Heart right ventricle (tissue), 16 donors: ENCODE data around the gene STRA6. TPM values are rescaled to one million over a fixed set of nuclear protein-coding genes. Genes with fewer than 3 reads are reported as not detected.

ENCODE experiments used
- ATAC-seq, 8 donors: fragments of 200-7000 bp; cut with Tn5 transposase; one replicate each; pipeline ENCODE4 v1.9.1; 2020; ENCODE audit warnings: mild to moderate bottlenecking in 8 of 8, moderate library complexity in 8 of 8, moderate number of reproducible peaks in 1 of 8
- DNase-seq, 2 donors: peaks; one replicate each; pipeline ENCODE4 v3.0.0-alpha.2; 2020
- H3K27ac ChIP-seq, 10 donors: fragments of 200-600 bp; sonication (generic) in 2 of 10; one replicate each; pipeline versions ENCODE4 v1.5.0 to v1.8.0; 2020 to 2022; ENCODE audit warnings: mild to moderate bottlenecking in 3 of 10
- H3K27me3 ChIP-seq, 7 donors: fragments of 200-600 bp; one replicate each; pipeline ENCODE4 v1.8.0; 2021 to 2022; ENCODE audit warnings: mild to moderate bottlenecking in 2 of 7
- H3K36me3 ChIP-seq, 9 donors: fragments of 200-600 bp; sonication (generic) in 1 of 9; one replicate each; pipeline versions ENCODE4 v1.5.0 to v1.8.0; 2020 to 2022; ENCODE audit warnings: mild to moderate bottlenecking in 2 of 9
- H3K4me1 ChIP-seq, 9 donors: fragments of 200-600 bp; sonication (generic) in 1 of 9; one replicate each; pipeline versions ENCODE4 v1.5.0 to v1.8.0; 2020 to 2022; ENCODE audit warnings: mild to moderate bottlenecking in 4 of 9
- H3K4me3 ChIP-seq, 10 donors: fragments of 200-600 bp; sonication (generic) in 2 of 10; one replicate each; pipeline versions ENCODE4 v1.5.0 to v1.8.0; 2020 to 2022; ENCODE audit warnings: mild to moderate bottlenecking in 7 of 10, moderate library complexity in 2 of 10
- H3K9me3 ChIP-seq, 11 donors: fragments of 200-600 bp in 10 of 11; sonication (generic) in 2 of 11; one replicate each; pipeline versions ENCODE4 v1.5.0 to v1.8.0; 2013 to 2022; ENCODE audit warnings: mild to moderate bottlenecking in 2 of 11, control low read depth in 1 of 11, moderate library complexity in 1 of 11
- WGBS, 2 donors: extraction: QIAGEN DNeasy Blood & Tissue Kit; methylation state at CpG; one replicate each; pipeline ENCODE4 v1.1.7; 2013; ENCODE audit warnings: inconsistent platforms in 1 of 2; 5-methylcytosine and 5-hydroxymethylcytosine counted together
- intact Hi-C, 10 donors: fragments of 100-400 bp; cut with DNase I; formaldehyde crosslinking; loops; one replicate each; pipeline versions ENCODE4 v1.11.1 to v1.14.2; 2022
- polyA plus RNA-seq, 2 donors: library from polyadenylated mRNA; stranded (reverse); fragments of 200-250 nt; gene quantifications; one replicate each; pipeline ENCODE4 v1.2.3, GENCODE V29; 2013
- total RNA-seq, 10 donors: library from RNA; stranded (reverse); fragmentation: NEBNext Ultra II Directional in 3 of 10; extraction: Animal tissue kit (Norgen Biotek cat#: 25700) in 3 of 10; gene quantifications; one replicate each; pipeline versions ENCODE4 v1.2.1 to v1.2.4, GENCODE V29; 2021 to 2023
- TF ChIP-seq, protein P1 (sequence below), 9 donors: fragments of 200-600 bp; sonication (generic) in 2 of 9; IDR thresholded peaks; one replicate each; pipeline versions ENCODE4 v1.5.0 to v1.8.0; 2021 to 2022; ENCODE audit warnings: antibody characterized with exemption in 9 of 9, mild to moderate bottlenecking in 5 of 9, moderate library complexity in 1 of 9
- donor health status: Arrhythmogenic right ventricular cardiomyopathy.
- donor health status: ischemic (EF 13 %, LVEDD 7.1; RV severe dilation, severe dysfunction).
- donor health status: healthy with polysubstance abuse.
- donor health status: DM: no; HTN: yes; CAD: no.
- donor health status: DM: no; HTN: no; CAD: no.
- donor health status: ischemic (EF 25% LVEDD 6.9; RV normal size, moderate dysfunction).
- donor health status: ischemic (EF 25% LVEDD 5.7; RV mildly dilated, moderate dysfunction).
- donor health status: healthy.
- donor health status: DM: yes; HTN: yes; CAD: no.
- donor health status: Ischemic cardiomyopathy.
- donor health status: ischemic (EF 35%, LVEDD 5.7; RV mildly dilated, moderate dysfunction).
- donor health status: nonischemic (EF 11% LVEDD 7.7; RV severe dilation, severe dysfunction).
- donor health status: DM: yes; HTN: yes; CAD: no.
- donor health status: PGD.
- donor health status: ischemic (EF 29% LVEDD 5.4; RV normal size, mild dysfunction).
- donor health status: nonischemic (EF 23%, LVEDD 6.1; RV moderate dilation, normal function).

The STRA6 gene
- total and polyA plus RNA-seq, 12 donors, result 0.03 to 0.21 (median 0.14) TPM; not detected in 8

DNA sequence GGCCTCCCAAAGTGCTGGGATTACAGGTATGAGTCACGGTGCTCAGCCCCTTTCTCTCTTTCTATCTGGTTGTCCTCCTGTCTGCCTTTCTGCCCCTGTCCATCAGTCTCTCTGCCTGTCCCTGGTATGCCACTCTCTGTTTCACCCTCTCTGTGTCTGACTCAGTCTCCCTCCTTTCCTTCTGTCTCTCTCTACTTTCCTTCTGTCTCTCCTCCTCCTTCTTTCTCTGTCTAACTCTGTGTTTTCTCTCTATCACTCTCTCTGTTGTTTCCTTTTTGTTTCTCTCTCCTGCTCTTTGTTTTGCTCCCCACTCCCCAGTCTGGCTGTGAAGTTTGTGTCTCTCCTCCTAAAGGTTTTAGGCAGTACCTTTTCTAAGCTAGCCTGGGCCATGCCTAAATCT, 9.1 kb upstream of the STRA6 start:
- intact Hi-C loops, result no loop called here
- no peak for ATAC-seq
- WGBS, 2 donors, result 100% methylated on average over 1 of the region's 1 CpG
- H3K27ac ChIP-seq, result no peak overlapping the region
- no peaks in the 10 kb centered on the region for H3K9me3 ChIP-seq
- no peaks in the 10 kb centered on the region for H3K36me3 ChIP-seq
- H3K4me1 ChIP-seq, result peaks cover 0 to 27% (median 4%) of the 10 kb centered on the region in 9 donors
- no peak overlapping the region for H3K4me3 ChIP-seq
- TF ChIP-seq, protein P1, sequence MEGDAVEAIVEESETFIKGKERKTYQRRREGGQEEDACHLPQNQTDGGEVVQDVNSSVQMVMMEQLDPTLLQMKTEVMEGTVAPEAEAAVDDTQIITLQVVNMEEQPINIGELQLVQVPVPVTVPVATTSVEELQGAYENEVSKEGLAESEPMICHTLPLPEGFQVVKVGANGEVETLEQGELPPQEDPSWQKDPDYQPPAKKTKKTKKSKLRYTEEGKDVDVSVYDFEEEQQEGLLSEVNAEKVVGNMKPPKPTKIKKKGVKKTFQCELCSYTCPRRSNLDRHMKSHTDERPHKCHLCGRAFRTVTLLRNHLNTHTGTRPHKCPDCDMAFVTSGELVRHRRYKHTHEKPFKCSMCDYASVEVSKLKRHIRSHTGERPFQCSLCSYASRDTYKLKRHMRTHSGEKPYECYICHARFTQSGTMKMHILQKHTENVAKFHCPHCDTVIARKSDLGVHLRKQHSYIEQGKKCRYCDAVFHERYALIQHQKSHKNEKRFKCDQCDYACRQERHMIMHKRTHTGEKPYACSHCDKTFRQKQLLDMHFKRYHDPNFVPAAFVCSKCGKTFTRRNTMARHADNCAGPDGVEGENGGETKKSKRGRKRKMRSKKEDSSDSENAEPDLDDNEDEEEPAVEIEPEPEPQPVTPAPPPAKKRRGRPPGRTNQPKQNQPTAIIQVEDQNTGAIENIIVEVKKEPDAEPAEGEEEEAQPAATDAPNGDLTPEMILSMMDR (IDR thresholded peaks at IDR 0.05), result no peak
- H3K27me3 ChIP-seq, result peaks cover 0 to 4% (median 0%) of the 10 kb centered on the region in 7 donors
- no peak for DNase-seq

DNA sequence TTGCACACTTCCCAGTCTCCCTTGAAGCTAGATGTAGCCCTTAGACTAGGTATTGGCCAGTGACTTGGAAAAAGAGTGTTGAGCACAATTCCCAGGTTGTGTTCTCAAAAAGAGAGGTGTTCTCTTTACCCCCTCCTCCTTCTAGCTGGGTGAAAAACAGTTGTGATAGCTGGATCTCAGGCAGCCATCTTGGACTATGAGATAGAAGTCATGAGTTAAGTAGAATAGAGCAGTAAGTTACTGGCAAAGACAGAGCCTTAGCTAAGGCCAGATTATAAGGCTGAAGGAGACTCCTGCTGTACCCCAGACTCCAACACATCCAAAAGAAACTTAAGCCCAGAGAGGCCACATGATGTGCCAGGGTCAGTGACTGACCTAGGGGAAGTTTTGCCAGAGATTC, 8.1 kb upstream of the STRA6 start:
- Histone ChIP-seq H3K27ac (no peak overlapping the region), H3K4me3 (no peak overlapping the region), H3K4me1 (peaks cover 0 to 27% (median 4%) of the 10 kb centered on the region in 9 donors), H3K36me3 (no peaks in the 10 kb centered on the region), H3K9me3 (no peaks in the 10 kb centered on the region), H3K27me3 (no peaks in the 10 kb centered on the region)
- no peak for DNase-seq
- TF ChIP-seq, protein P1 (IDR thresholded peaks at IDR 0.05), result no peak
- intact Hi-C loops, result no loop called here
- no peak for ATAC-seq

DNA sequence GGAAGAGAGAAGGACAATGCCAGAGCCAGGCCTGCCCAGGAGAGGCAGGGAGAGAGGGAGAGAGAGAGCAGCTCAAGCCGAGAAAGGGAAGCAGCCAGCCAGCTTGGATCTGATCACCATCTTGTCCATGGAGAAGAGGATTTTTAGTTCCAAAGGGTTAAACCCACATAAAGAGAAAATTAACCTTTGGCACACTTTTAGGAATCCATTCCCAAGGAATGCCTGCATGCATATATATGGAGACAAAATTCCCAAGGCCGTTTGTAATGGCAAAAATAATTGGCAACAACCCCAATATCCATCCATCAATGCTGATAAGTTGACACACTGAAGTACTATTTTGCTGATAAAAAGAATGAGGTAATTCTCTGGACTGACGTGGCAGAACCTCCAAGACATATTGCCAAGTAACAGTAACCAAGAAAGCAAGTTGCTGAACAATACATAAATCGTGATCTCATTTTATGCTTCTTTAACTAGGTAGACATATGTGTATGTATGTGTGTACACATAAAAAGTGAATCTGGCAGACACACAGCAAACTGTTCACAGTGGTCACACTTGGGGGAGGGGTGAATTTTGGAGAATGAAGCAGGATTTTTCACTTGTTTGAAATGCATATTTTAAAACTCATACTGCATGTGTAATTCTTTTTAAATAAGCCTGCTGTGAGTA, 7.5 kb upstream of the STRA6 start:
- Histone ChIP-seq H3K27ac (no peak overlapping the region), H3K36me3 (no peaks in the 10 kb centered on the region), H3K4me3 (no peak overlapping the region), H3K9me3 (no peaks in the 10 kb centered on the region), H3K4me1 (peaks cover 0 to 33% (median 10%) of the 10 kb centered on the region in 9 donors), H3K27me3 (no peaks in the 10 kb centered on the region)
- ATAC-seq, result peak in 5 of 8 donors; percentile 21 to 56 (median 27)
- DNase-seq, result no peak
- WGBS, 2 donors, result 19 to 20% methylated on average over 4 of the region's 4 CpGs
- TF ChIP-seq, protein P1 (IDR thresholded peaks at IDR 0.05), result no peak
- intact Hi-C loops, result no loop called here

DNA sequence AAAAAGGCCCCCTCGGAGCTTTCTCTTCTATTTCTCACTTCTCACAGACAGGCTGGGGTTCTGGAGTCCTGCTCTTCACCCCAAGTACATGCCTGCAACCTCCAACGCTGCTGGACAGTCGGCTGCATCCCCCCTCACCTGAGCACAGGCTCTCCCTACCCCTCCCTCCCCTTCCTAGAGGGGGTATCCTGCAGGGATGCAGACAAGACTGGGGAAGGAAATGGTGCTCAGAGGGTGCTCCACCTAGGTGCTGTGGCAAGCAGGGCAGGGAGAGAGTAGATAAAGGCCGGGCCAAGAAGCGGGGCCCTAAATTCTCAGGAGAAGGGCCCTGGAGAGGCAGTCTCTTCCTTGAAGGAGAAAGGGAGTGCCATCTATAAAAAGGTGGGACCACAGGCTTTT, 7.0 kb upstream of the STRA6 start:
- no peak for ATAC-seq
- no peak overlapping the region for H3K27ac ChIP-seq
- peaks cover under 1 to 36% (median 10%) of the 10 kb centered on the region in 9 donors for H3K4me1 ChIP-seq
- DNase-seq, result no peak
- TF ChIP-seq, protein P1 (IDR thresholded peaks at IDR 0.05), result no peak
- H3K27me3 ChIP-seq, result no peaks in the 10 kb centered on the region
- intact Hi-C loops, result no loop called here
- no peaks in the 10 kb centered on the region for H3K9me3 ChIP-seq
- 82 to 85% methylated on average over 5 of the region's 5 CpGs for WGBS, 2 donors
- H3K4me3 ChIP-seq, result no peak overlapping the region
- no peaks in the 10 kb centered on the region for H3K36me3 ChIP-seq
